Peyer's patch (tissue), 4 donors: ENCODE results near the gene SHC3. TPM values are rescaled to one million over a fixed set of nuclear protein-coding genes. Genes with fewer than 3 reads are reported as not detected.

Source experiments
- DNase-seq, 3 donors: peaks; one replicate each; pipeline ENCODE4 v3.0.0-alpha.2; 2017 to 2019
- H3K27ac ChIP-seq, 4 donors: fragments of 200-600 bp; sonication (generic); one replicate each; pipeline ENCODE4 v1.5.1; 2016 to 2019
- H3K27me3 ChIP-seq, 2 donors: fragments of 200-600 bp; sonication (generic); one replicate each; pipeline ENCODE4 v1.5.1; 2019
- H3K36me3 ChIP-seq, 3 donors: fragments of 200-600 bp; sonication (generic); one replicate each; pipeline ENCODE4 v1.5.1; 2016 to 2019
- H3K4me1 ChIP-seq, 4 donors: fragments of 200-600 bp; sonication (generic); one replicate each; pipeline ENCODE4 v1.5.1; 2016 to 2019
- H3K4me3 ChIP-seq, 4 donors: fragments of 200-600 bp; sonication (generic); 1 replicate in 3 of 4; 2 replicates in 1 of 4; pipeline ENCODE4 v1.5.1; 2016 to 2019; ENCODE audit warnings: mild to moderate bottlenecking in 1 of 4
- H3K9me3 ChIP-seq, 4 donors: fragments of 200-600 bp; sonication (generic); one replicate each; pipeline ENCODE4 v1.5.1; 2016 to 2019; ENCODE audit warnings: mild to moderate bottlenecking in 1 of 4
- CTCF ChIP-seq, 6 experiments: fragments of 450-650 bp in 4 of 6; fragments of 200-600 bp in 2 of 6; sonication (generic) in 1 of 6; IDR thresholded peaks; one replicate each; pipeline ENCODE4 v1.5.1; 2017 to 2019; ENCODE audit warnings: antibody characterized with exemption in 6 of 6, mild to moderate bottlenecking in 3 of 6, moderate library complexity in 1 of 6
- POLR2A ChIP-seq, 2 donors: fragments of 450-650 bp; IDR thresholded peaks; one replicate each; pipeline ENCODE4 v1.5.1; 2017; ENCODE audit warnings: antibody characterized with exemption in 2 of 2, mild to moderate bottlenecking in 2 of 2, moderate library complexity in 2 of 2
- total RNA-seq, 4 donors: library from RNA; depleted of rRNA; stranded (reverse); fragments of >200 nt; gene quantifications; one replicate each; pipeline ENCODE4 v1.1.0, GENCODE V29; 2016

SHC3 gene
- total RNA-seq, 4 donors from 2014 or later, result 0.88 to 5.0 (median 2.2) TPM

- Histone ChIP-seq H3K4me3 (no peak overlapping the region), H3K36me3 (no peaks in the 10 kb centered on the region), H3K27me3 (no peaks in the 10 kb centered on the region), H3K9me3 (no peaks in the 10 kb centered on the region), H3K27ac (peak overlapping the region in 1 of 4 donors; percentile 49), H3K4me1 (no peaks in the 10 kb centered on the region)
- no peak for TF ChIP-seq CTCF (IDR thresholded peaks at IDR 0.05)
- TF ChIP-seq POLR2A (IDR thresholded peaks at IDR 0.05), result no peak
- DNase-seq, result peak in 1 of 3 donors; percentile 58
These were observed 98.4 kb downstream of the SHC3 start for GRCh38 chr9:89080193-89080592.

DNA sequence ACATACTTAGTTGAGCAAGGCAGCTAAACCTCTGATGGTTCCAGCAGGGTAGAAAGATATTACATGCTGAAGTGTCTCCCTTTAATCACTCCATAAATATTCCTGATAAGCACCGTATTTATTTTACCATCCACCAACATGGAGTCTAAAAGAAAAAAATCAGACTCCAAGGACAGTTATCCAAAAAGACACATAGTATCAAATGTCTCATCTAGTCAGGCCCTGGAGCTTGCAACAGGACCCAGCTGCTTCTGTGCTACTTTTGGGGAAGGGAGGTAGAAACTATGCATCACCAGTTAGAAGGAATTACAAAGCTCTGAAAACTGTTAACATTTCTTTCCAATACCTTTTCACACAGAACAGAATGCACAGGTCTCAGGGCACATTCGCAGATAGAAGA is 99.2 kb downstream of the SHC3 start:
- Histone ChIP-seq H3K27me3 (no peaks in the 10 kb centered on the region), H3K36me3 (no peaks in the 10 kb centered on the region), H3K4me1 (no peaks in the 10 kb centered on the region), H3K4me3 (no peak overlapping the region), H3K27ac (peak overlapping the region in 1 of 4 donors; percentile 49), H3K9me3 (no peaks in the 10 kb centered on the region)
- no peak for DNase-seq
- no peak for TF ChIP-seq CTCF (IDR thresholded peaks at IDR 0.05)
- TF ChIP-seq POLR2A (IDR thresholded peaks at IDR 0.05), result no peak

DNA sequence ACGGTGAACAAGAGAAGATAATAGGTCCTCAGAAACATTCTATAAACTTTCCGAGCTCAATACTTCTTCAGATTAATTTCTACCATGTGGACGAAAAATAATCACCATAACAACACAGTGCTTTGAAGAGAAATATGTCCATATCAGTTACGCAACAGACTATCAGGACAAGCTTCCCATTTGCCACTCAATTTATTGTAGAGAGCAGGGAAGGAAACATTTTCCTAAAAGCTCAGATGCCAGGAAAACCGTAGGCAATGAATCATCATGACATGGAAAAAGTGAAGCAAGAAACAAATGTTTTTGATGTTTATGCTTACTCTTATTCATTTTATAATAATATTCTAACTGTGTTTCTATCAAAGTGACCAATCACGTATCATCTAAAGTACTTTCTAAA is 99.8 kb downstream of the SHC3 start:
- Histone ChIP-seq H3K27me3 (no peaks in the 10 kb centered on the region), H3K4me3 (no peak overlapping the region), H3K27ac (peak overlapping the region in 1 of 4 donors; percentile 49), H3K36me3 (no peaks in the 10 kb centered on the region), H3K4me1 (no peaks in the 10 kb centered on the region), H3K9me3 (no peaks in the 10 kb centered on the region)
- TF ChIP-seq CTCF (IDR thresholded peaks at IDR 0.05) (no peak), POLR2A (IDR thresholded peaks at IDR 0.05) (no peak)
- DNase-seq, result no peak

GRCh38 chr9:89078421-89078820 is 100.2 kb downstream of the SHC3 start:
- H3K36me3 ChIP-seq, result no peaks in the 10 kb centered on the region
- no peak overlapping the region for H3K4me3 ChIP-seq
- no peaks in the 10 kb centered on the region for H3K27me3 ChIP-seq
- no peak for DNase-seq
- TF ChIP-seq POLR2A (IDR thresholded peaks at IDR 0.05), result no peak
- TF ChIP-seq CTCF (IDR thresholded peaks at IDR 0.05), result no peak
- H3K9me3 ChIP-seq, result no peaks in the 10 kb centered on the region
- H3K27ac ChIP-seq, result no peak overlapping the region
- no peaks in the 10 kb centered on the region for H3K4me1 ChIP-seq

GRCh38 chr9:89077519-89077918 is 101.1 kb downstream of the SHC3 start:
- Histone ChIP-seq H3K27me3 (no peaks in the 10 kb centered on the region), H3K27ac (no peak overlapping the region), H3K4me1 (no peaks in the 10 kb centered on the region), H3K4me3 (no peak overlapping the region), H3K9me3 (no peaks in the 10 kb centered on the region), H3K36me3 (no peaks in the 10 kb centered on the region)
- TF ChIP-seq POLR2A (IDR thresholded peaks at IDR 0.05) (no peak), CTCF (IDR thresholded peaks at IDR 0.05) (no peak)
- DNase-seq, result no peak

- Histone ChIP-seq H3K4me3 (no peak overlapping the region), H3K27ac (no peak overlapping the region), H3K36me3 (no peaks in the 10 kb centered on the region), H3K4me1 (no peaks in the 10 kb centered on the region), H3K27me3 (no peaks in the 10 kb centered on the region), H3K9me3 (no peaks in the 10 kb centered on the region)
- DNase-seq, result no peak
- TF ChIP-seq CTCF (IDR thresholded peaks at IDR 0.05) (no peak), POLR2A (IDR thresholded peaks at IDR 0.05) (no peak)
These were observed 105.2 kb downstream of the SHC3 start for GRCh38 chr9:89073397-89073796.
